Measurements from ENCODE around the gene PCYT1A. TPM values are rescaled to one million over a fixed set of nuclear protein-coding genes. Genes with fewer than 3 reads are reported as not detected.

Gene PCYT1A
- total RNA-seq, 1 experiment from 2014 or later = 63.8 TPM

GRCh38 chr3:196240424-196240823, 47.1 kb downstream of the PCYT1A start:
- no TSS peak for BruUV-seq (replicated peaks)
- ChIA-PET POLR2A (ENCODE audit: unreplicated experiment) (no interaction called here), CTCF (no interaction called here)
- peaks cover 34% of the 10 kb centered on the region; the same call in 1 of the 2 replicates for H3K36me3 ChIP-seq (ENCODE audit: low read depth, low read length)
- intact Hi-C loops (cut with micrococcal nuclease) = no loop called here
- no peak overlapping the region for H3K9ac ChIP-seq (ENCODE audit: low read length)
- DNase-seq (no peak), ATAC-seq (no peak)
- no peak overlapping the region for H3K4me2 ChIP-seq (ENCODE audit: low read length)
- H3K27ac ChIP-seq (ENCODE audit: low read length) = no peak overlapping the region
- no peaks in the 10 kb centered on the region for H3F3A ChIP-seq (ENCODE audit: low read length, unreplicated experiment)
- H3K27me3 ChIP-seq (ENCODE audit: low read length) = no peaks in the 10 kb centered on the region
- H3K4me3 ChIP-seq (ENCODE audit: low read length) = no peak overlapping the region
- no peaks in the 10 kb centered on the region for H3K9me2 ChIP-seq (replicated peaks; ENCODE audit: low read length)
- H3K79me2 ChIP-seq (ENCODE audit: low read length) = no peaks in the 10 kb centered on the region
- no peak for TF ChIP-seq EZH2 (IDR thresholded peaks at IDR 0.05; ENCODE audit: low read length, unreplicated experiment)
- TF ChIP-seq CTCF (conservative IDR thresholded peaks at IDR 0.05; ENCODE audit: low read depth, low read length) = no peak
- no peak for TF ChIP-seq EZH2phosphoT487 (IDR thresholded peaks at IDR 0.05; ENCODE audit: borderline replicate concordance, low read length)
- H4K20me1 ChIP-seq (ENCODE audit: low read length) = no peaks in the 10 kb centered on the region
- H3K4me1 ChIP-seq (ENCODE audit: insufficient read depth, low read length) = no peaks in the 10 kb centered on the region
- no peak overlapping the region for H2AFZ ChIP-seq (ENCODE audit: low read length)
- no peaks in the 10 kb centered on the region for H3K9me3 ChIP-seq (ENCODE audit: low read length)

GRCh38 chr3:196238612-196239560, 48.6 kb downstream of the PCYT1A start:
- Histone ChIP-seq H3F3A (ENCODE audit: low read length, unreplicated experiment) (no peaks in the 10 kb centered on the region), H3K9me2 (replicated peaks; ENCODE audit: low read length) (no peaks in the 10 kb centered on the region), H3K79me2 (ENCODE audit: low read length) (no peaks in the 10 kb centered on the region), H4K20me1 (ENCODE audit: low read length) (no peaks in the 10 kb centered on the region), H3K9me3 (ENCODE audit: low read length) (no peaks in the 10 kb centered on the region), H2AFZ (ENCODE audit: low read length) (no peak overlapping the region), H3K4me2 (ENCODE audit: low read length) (no peak overlapping the region), H3K9ac (ENCODE audit: low read length) (no peak overlapping the region), H3K36me3 (ENCODE audit: low read depth, low read length) (peaks cover 32% of the 10 kb centered on the region; the same call in 1 of the 2 replicates), H3K4me1 (ENCODE audit: insufficient read depth, low read length) (no peaks in the 10 kb centered on the region), H3K27ac (ENCODE audit: low read length) (no peak overlapping the region), H3K27me3 (ENCODE audit: low read length) (no peaks in the 10 kb centered on the region), H3K4me3 (ENCODE audit: low read length) (no peak overlapping the region)
- no peak for TF ChIP-seq EZH2 (IDR thresholded peaks at IDR 0.05; ENCODE audit: low read length, unreplicated experiment)
- TF ChIP-seq EZH2phosphoT487 (IDR thresholded peaks at IDR 0.05; ENCODE audit: borderline replicate concordance, low read length) = no peak
- no peak for TF ChIP-seq CTCF (conservative IDR thresholded peaks at IDR 0.05; ENCODE audit: low read depth, low read length)
- ChIA-PET CTCF (no interaction called here), POLR2A (ENCODE audit: unreplicated experiment) (no interaction called here)
- BruUV-seq (replicated peaks) = no TSS peak
- intact Hi-C loops (cut with micrococcal nuclease) = no loop called here
- ATAC-seq (no peak), DNase-seq (no peak)

- no peaks in the 10 kb centered on the region for H3K27me3 ChIP-seq (ENCODE audit: low read length)
- ATAC-seq (no peak), DNase-seq (no peak)
- no peaks in the 10 kb centered on the region for H3K9me3 ChIP-seq (ENCODE audit: low read length)
- TF ChIP-seq EZH2phosphoT487 (IDR thresholded peaks at IDR 0.05; ENCODE audit: borderline replicate concordance, low read length) (no peak), CTCF (conservative IDR thresholded peaks at IDR 0.05; ENCODE audit: low read depth, low read length) (no peak), EZH2 (IDR thresholded peaks at IDR 0.05; ENCODE audit: low read length, unreplicated experiment) (no peak)
- no peaks in the 10 kb centered on the region for H3K4me1 ChIP-seq (ENCODE audit: insufficient read depth, low read length)
- H3K4me3 ChIP-seq (ENCODE audit: low read length) = no peak overlapping the region
- ChIA-PET POLR2A (ENCODE audit: unreplicated experiment) (interaction anchor here (0.5 kb wide), 1 partner anchor 89 kb away, joined by 5 read pairs; no protein-coding TSS in a partner anchor), CTCF (no interaction called here)
- no peak overlapping the region for H3K4me2 ChIP-seq (ENCODE audit: low read length)
- peaks cover 33% of the 10 kb centered on the region; the same call in 1 of the 2 replicates for H3K36me3 ChIP-seq (ENCODE audit: low read depth, low read length)
- H2AFZ ChIP-seq (ENCODE audit: low read length) = no peak overlapping the region
- no peaks in the 10 kb centered on the region for H3K9me2 ChIP-seq (replicated peaks; ENCODE audit: low read length)
- H3K79me2 ChIP-seq (ENCODE audit: low read length) = no peaks in the 10 kb centered on the region
- H3F3A ChIP-seq (ENCODE audit: low read length, unreplicated experiment) = no peaks in the 10 kb centered on the region
- H3K9ac ChIP-seq (ENCODE audit: low read length) = no peak overlapping the region
- no TSS peak for BruUV-seq (replicated peaks)
- intact Hi-C loops (cut with micrococcal nuclease) = no loop called here
- no peaks in the 10 kb centered on the region for H4K20me1 ChIP-seq (ENCODE audit: low read length)
- no peak overlapping the region for H3K27ac ChIP-seq (ENCODE audit: low read length)
Observed at GRCh38 chr3:196237203-196237602, 50.3 kb downstream of the PCYT1A start.
